Loucy (cell line): ENCODE data around the gene IFT80.

Experiments used
- EZH2phosphoT487 ChIP-seq: fragments of 200-600 bp; IDR thresholded peaks from 2 replicates; pipeline ENCODE4 v1.6.1; 2018; ENCODE audit warnings: antibody characterized with exemption, mild to moderate bottlenecking, moderate library complexity, borderline replicate concordance
- TF ChIP-seq, protein P1 (sequence below): fragments of 200-600 bp; sonication (generic); conservative IDR thresholded peaks from 2 replicates; pipeline ENCODE4 v1.5.1; 2014; ENCODE audit warnings: mild to moderate bottlenecking, antibody characterized with exemption, low read length

- TF ChIP-seq, protein P1, sequence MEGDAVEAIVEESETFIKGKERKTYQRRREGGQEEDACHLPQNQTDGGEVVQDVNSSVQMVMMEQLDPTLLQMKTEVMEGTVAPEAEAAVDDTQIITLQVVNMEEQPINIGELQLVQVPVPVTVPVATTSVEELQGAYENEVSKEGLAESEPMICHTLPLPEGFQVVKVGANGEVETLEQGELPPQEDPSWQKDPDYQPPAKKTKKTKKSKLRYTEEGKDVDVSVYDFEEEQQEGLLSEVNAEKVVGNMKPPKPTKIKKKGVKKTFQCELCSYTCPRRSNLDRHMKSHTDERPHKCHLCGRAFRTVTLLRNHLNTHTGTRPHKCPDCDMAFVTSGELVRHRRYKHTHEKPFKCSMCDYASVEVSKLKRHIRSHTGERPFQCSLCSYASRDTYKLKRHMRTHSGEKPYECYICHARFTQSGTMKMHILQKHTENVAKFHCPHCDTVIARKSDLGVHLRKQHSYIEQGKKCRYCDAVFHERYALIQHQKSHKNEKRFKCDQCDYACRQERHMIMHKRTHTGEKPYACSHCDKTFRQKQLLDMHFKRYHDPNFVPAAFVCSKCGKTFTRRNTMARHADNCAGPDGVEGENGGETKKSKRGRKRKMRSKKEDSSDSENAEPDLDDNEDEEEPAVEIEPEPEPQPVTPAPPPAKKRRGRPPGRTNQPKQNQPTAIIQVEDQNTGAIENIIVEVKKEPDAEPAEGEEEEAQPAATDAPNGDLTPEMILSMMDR: no peak
- TF ChIP-seq EZH2phosphoT487: no peak
Observed at GRCh38 chr3:160286231-160286630, 112.8 kb downstream of the IFT80 start.
